ES-I3 (cell line): ENCODE measurements around the gene KRTAP12-1.
"Not testable (repeated sequence)": the region's sequence is repeated elsewhere in the genome, so short reads cannot be mapped to it uniquely, and the experiment has no call there.

Experiments
- H3K36me3 ChIP-seq: 2 replicates; pipeline ENCODE4 v1.6.1; 2013; ENCODE audit warnings: mild to moderate bottlenecking, low read length, control low read depth, moderate library complexity; ENCODE audit not compliant: insufficient read depth
- H3K4me1 ChIP-seq: 2 replicates; pipeline ENCODE4 v1.6.1; 2013; ENCODE audit warnings: mild to moderate bottlenecking, control low read depth, low read length; ENCODE audit not compliant: insufficient read depth
- H3K9ac ChIP-seq: 2 replicates; pipeline ENCODE4 v1.6.1; 2013; ENCODE audit warnings: low read depth, mild to moderate bottlenecking, low read length, moderate library complexity
- H3K9me3 ChIP-seq: 2 replicates; pipeline ENCODE4 v1.6.1; 2013; ENCODE audit warnings: mild to moderate bottlenecking, low read length, moderate library complexity; ENCODE audit not compliant: control insufficient read depth, insufficient read depth

Gene KRTAP12-1

GRCh38 chr21:44640761-44641160 is 41.2 kb downstream of the KRTAP12-1 start:
- peaks cover 8% of the 10 kb centered on the region; the same call in 1 of the 2 replicates for H3K4me1 ChIP-seq
- peaks cover 18% of the 10 kb centered on the region for H3K9me3 ChIP-seq
- H3K36me3 ChIP-seq: no peaks in the 10 kb centered on the region
- no peak overlapping the region for H3K9ac ChIP-seq

GRCh38 chr21:44639331-44639655 is 42.7 kb downstream of the KRTAP12-1 start:
- Histone ChIP-seq H3K9me3 (peaks cover 14% of the 10 kb centered on the region; the same call in 1 of the 2 replicates), H3K9ac (no peak overlapping the region), H3K36me3 (no peaks in the 10 kb centered on the region), H3K4me1 (peaks cover 8% of the 10 kb centered on the region; the same call in 1 of the 2 replicates)

GRCh38 chr21:44638506-44639330 is 43.2 kb downstream of the KRTAP12-1 start:
- H3K4me1 ChIP-seq, H3K9ac ChIP-seq, H3K36me3 ChIP-seq: not testable (repeated sequence)
- peaks cover 10% of the 10 kb centered on the region; the same call in 1 of the 2 replicates for H3K9me3 ChIP-seq

- not testable (repeated sequence) for H3K9ac ChIP-seq, H3K4me1 ChIP-seq, H3K36me3 ChIP-seq
- H3K9me3 ChIP-seq: peaks cover 10% of the 10 kb centered on the region; the same call in 1 of the 2 replicates
Observed at GRCh38 chr21:44637851-44638348, 44.1 kb downstream of the KRTAP12-1 start.

GRCh38 chr21:44637018-44637850 is 44.7 kb downstream of the KRTAP12-1 start, which contains the start of gene KRTAP10-10:
TSS of gene KRTAP10-10 (plus strand) at chr21:44637356. CDS start at chr21:44637418, 62 bp downstream.
- peaks cover 10% of the 10 kb centered on the region; the same call in 1 of the 2 replicates for H3K9me3 ChIP-seq
- H3K4me1 ChIP-seq: peaks cover 8% of the 10 kb centered on the region; the same call in 1 of the 2 replicates
- no peak within 1 kb of the TSS for H3K9ac ChIP-seq
- no peaks in the 10 kb centered on the region for H3K36me3 ChIP-seq

- Histone ChIP-seq H3K9ac (no peak overlapping the region), H3K4me1 (peaks cover 8% of the 10 kb centered on the region; the same call in 1 of the 2 replicates), H3K9me3 (peaks cover 15% of the 10 kb centered on the region), H3K36me3 (no peaks in the 10 kb centered on the region)
Observed at GRCh38 chr21:44636209-44637017, 45.5 kb downstream of the KRTAP12-1 start.

GRCh38 chr21:44632067-44632466 is 49.9 kb downstream of the KRTAP12-1 start:
- Histone ChIP-seq H3K36me3 (no peaks in the 10 kb centered on the region), H3K9ac (no peak overlapping the region), H3K4me1 (peaks cover 3% of the 10 kb centered on the region; the same call in 1 of the 2 replicates), H3K9me3 (peaks cover 8% of the 10 kb centered on the region)
